Lung (tissue), 12 donors: ENCODE measurements around the gene KRTAP3-1. TPM values are rescaled to one million over a fixed set of nuclear protein-coding genes. Genes with fewer than 3 reads are reported as not detected.

ENCODE experiments used
- ATAC-seq: fragments of 200-7000 bp; cut with Tn5 transposase; one replicate; pipeline ENCODE4 v1.9.1; 2020; ENCODE audit warnings: moderate number of reproducible peaks; ENCODE audit not compliant: insufficient read depth, low FRiP score
- DNase-seq, 3 donors: peaks; one replicate each; pipeline ENCODE4 v3.0.0-alpha.2; 2013 to 2017
- H3K27ac ChIP-seq, 2 donors: one replicate each; pipeline ENCODE4 v1.5.1; 2013; ENCODE audit warnings: mild to moderate bottlenecking in 2 of 2, moderate library complexity in 2 of 2, control low read depth in 1 of 2, inconsistent platforms in 1 of 2, low read depth in 1 of 2, low read length in 1 of 2
- H3K27me3 ChIP-seq, 3 donors: one replicate each; pipeline ENCODE4 v1.5.1; 2013; ENCODE audit warnings: low read length in 2 of 3; ENCODE audit not compliant: control insufficient read depth in 3 of 3, insufficient read depth in 3 of 3
- H3K36me3 ChIP-seq, 4 donors: one replicate each; pipeline ENCODE4 v1.5.1; 2013; ENCODE audit warnings: low read length in 4 of 4, mild to moderate bottlenecking in 1 of 4, moderate library complexity in 1 of 4; ENCODE audit not compliant: control insufficient read depth in 4 of 4, insufficient read depth in 4 of 4
- H3K4me1 ChIP-seq, 5 donors: one replicate each; pipeline ENCODE4 v1.5.1; 2013; ENCODE audit warnings: low read length in 5 of 5, mild to moderate bottlenecking in 2 of 5, moderate library complexity in 1 of 5; ENCODE audit not compliant: control insufficient read depth in 5 of 5, insufficient read depth in 5 of 5
- H3K4me3 ChIP-seq: one replicate; pipeline ENCODE4 v1.5.1; 2013; ENCODE audit warnings: mild to moderate bottlenecking, control low read depth, moderate library complexity
- H3K9ac ChIP-seq, 2 donors: one replicate each; pipeline ENCODE4 v1.5.1; 2013; ENCODE audit warnings: low read length in 2 of 2, control low read depth in 1 of 2; ENCODE audit not compliant: insufficient read depth in 1 of 2
- H3K9me3 ChIP-seq, 4 donors: one replicate each; pipeline ENCODE4 v1.5.1; 2013; ENCODE audit warnings: low read length in 3 of 4, mild to moderate bottlenecking in 1 of 4, moderate library complexity in 1 of 4; ENCODE audit not compliant: control insufficient read depth in 4 of 4, insufficient read depth in 3 of 4
- WGBS, 2 donors: extraction: QIAGEN DNeasy Blood & Tissue Kit; methylation state at CpG; one replicate each; pipeline ENCODE4 v1.1.7; 2013; 5-methylcytosine and 5-hydroxymethylcytosine counted together
- polyA plus RNA-seq, 2 donors: library from polyadenylated mRNA; stranded (reverse); fragments of 200-250 nt; gene quantifications; one replicate each; pipeline ENCODE4 v1.2.1, GENCODE V29; 2013
- total RNA-seq, 2 donors: library from RNA; depleted of rRNA in 1 of 2; stranded (reverse); fragments of >200 nt in 1 of 2; gene quantifications; one replicate each; pipeline ENCODE4 v1.2.1, GENCODE V29; 2014 to 2021
- TF ChIP-seq, protein P1 (sequence below): IDR thresholded peaks from 2 replicates; pipeline ENCODE4 v1.5.1; 2012; ENCODE audit warnings: mild to moderate bottlenecking; ENCODE audit errors: control extremely low read depth, extremely low read depth
- donor health status: control.
- donor health status: control.
- donor health status: Bipolar disorder and iron deficiency.
- donor health status: healthy.
- donor health status: DM: yes; HTN: yes; CAD: no.

The KRTAP3-1 gene
- total and polyA plus RNA-seq, 4 donors = not detected

DNA sequence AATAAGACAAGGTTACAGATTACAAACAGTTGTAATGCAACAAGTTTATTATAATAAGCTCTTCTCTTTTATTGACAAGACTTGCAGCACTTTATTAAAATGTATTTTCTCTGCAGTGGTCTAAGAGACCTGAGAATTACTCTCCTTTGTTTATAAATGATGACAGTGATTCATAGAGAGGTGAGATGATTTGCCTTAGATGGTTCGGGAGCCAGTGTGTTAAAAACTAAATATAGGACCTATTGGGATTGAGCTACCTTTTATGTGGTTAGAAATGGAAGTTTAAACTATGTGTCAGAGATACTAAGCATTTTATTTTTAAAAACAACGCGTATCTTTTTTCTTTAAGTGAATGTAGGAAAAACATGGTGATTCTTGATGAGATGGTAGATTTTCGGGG lies 12.1 kb downstream of the KRTAP3-1 start:
- Histone ChIP-seq H3K9ac (no peak overlapping the region), H3K27me3 (peaks cover 0 to 2% (median 2%) of the 10 kb centered on the region in 3 donors), H3K36me3 (no peaks in the 10 kb centered on the region), H3K4me3 (no peak overlapping the region), H3K27ac (no peak overlapping the region), H3K4me1 (no peaks in the 10 kb centered on the region), H3K9me3 (no peaks in the 10 kb centered on the region)
- TF ChIP-seq, protein P1, sequence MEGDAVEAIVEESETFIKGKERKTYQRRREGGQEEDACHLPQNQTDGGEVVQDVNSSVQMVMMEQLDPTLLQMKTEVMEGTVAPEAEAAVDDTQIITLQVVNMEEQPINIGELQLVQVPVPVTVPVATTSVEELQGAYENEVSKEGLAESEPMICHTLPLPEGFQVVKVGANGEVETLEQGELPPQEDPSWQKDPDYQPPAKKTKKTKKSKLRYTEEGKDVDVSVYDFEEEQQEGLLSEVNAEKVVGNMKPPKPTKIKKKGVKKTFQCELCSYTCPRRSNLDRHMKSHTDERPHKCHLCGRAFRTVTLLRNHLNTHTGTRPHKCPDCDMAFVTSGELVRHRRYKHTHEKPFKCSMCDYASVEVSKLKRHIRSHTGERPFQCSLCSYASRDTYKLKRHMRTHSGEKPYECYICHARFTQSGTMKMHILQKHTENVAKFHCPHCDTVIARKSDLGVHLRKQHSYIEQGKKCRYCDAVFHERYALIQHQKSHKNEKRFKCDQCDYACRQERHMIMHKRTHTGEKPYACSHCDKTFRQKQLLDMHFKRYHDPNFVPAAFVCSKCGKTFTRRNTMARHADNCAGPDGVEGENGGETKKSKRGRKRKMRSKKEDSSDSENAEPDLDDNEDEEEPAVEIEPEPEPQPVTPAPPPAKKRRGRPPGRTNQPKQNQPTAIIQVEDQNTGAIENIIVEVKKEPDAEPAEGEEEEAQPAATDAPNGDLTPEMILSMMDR = no peak
- WGBS, 2 donors = 82 to 92% methylated on average over 4 of the region's 4 CpGs
- ATAC-seq = no peak
- DNase-seq = no peak

DNA sequence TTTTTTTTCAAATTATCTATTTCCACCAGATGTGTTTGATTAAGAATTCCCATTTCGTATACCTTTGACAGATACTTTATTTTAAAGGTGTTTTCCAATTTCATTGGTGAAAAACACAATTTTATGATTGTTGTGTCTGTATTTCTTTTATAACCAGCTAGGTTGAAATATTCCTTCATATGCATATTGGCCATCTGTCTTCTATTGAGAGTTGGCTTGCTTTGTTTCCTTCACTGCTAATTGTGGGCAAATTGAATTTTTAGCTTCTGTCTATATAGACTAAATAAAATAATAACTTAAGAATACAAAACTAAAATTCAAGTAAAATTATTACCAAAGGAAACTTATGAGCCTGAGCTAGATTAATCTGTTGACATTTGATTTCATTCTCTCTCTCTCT lies 13.8 kb downstream of the KRTAP3-1 start:
- no peaks in the 10 kb centered on the region for H3K36me3 ChIP-seq
- H3K27me3 ChIP-seq = peaks cover 0 to 2% (median 2%) of the 10 kb centered on the region in 3 donors
- H3K9ac ChIP-seq = no peak overlapping the region
- no peak for ATAC-seq
- peaks cover 0 to 4% (median 0%) of the 10 kb centered on the region in 4 donors for H3K9me3 ChIP-seq
- 59 to 65% methylated on average over 1 of the region's 1 CpG for WGBS, 2 donors
- no peak overlapping the region for H3K4me3 ChIP-seq
- no peak overlapping the region for H3K27ac ChIP-seq
- DNase-seq = no peak
- TF ChIP-seq, protein P1 = no peak
- H3K4me1 ChIP-seq = no peaks in the 10 kb centered on the region

DNA sequence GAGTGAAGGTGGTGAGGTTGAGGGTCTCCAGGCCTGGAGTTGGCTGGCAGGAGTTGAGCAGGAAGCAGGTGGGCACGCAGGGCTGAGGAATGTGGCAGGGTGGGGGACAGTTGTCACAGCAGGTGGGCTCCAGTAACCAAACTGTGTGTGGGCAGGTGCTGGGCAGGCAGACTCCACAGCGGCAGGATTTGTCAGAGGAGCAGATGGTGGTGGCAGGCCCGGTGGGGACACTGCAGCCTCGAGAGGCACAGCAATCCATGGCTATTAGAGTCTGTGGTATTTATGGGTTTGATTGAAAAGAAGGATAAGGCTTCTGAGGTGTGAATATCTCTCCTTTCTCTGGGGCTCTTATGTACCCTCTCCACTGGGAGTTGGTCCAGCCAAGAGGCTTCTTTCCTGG lies 15.1 kb downstream of the KRTAP3-1 start, which contains the start of gene KRTAP3-3:
KRTAP3-3 (minus strand) TSS at position 326 of the 400 bp plus-strand sequence; CDS start at position 259, 67 bp downstream.
- ATAC-seq = no peak
- no peaks in the 10 kb centered on the region for H3K36me3 ChIP-seq
- 58 to 59% methylated on average over 4 of the region's 4 CpGs for WGBS, 2 donors
- DNase-seq = no peak
- no peak within 1 kb of the TSS for H3K27ac ChIP-seq
- no peak within 1 kb of the TSS for H3K4me3 ChIP-seq
- H3K9ac ChIP-seq = no peak within 1 kb of the TSS
- H3K27me3 ChIP-seq = peaks cover 0 to 2% (median 2%) of the 10 kb centered on the region in 3 donors
- peaks cover 0 to 4% (median 0%) of the 10 kb centered on the region in 4 donors for H3K9me3 ChIP-seq
- H3K4me1 ChIP-seq = no peaks in the 10 kb centered on the region
- TF ChIP-seq, protein P1 = no peak

GRCh38 chr17:40993084-40993483 lies 15.8 kb downstream of the KRTAP3-1 start:
- DNase-seq (no peak), ATAC-seq (no peak)
- peaks cover 0 to 4% (median 0%) of the 10 kb centered on the region in 4 donors for H3K9me3 ChIP-seq
- H3K4me3 ChIP-seq = no peak overlapping the region
- H3K27me3 ChIP-seq = peaks cover 0 to 2% (median 2%) of the 10 kb centered on the region in 3 donors
- H3K36me3 ChIP-seq = no peaks in the 10 kb centered on the region
- no peaks in the 10 kb centered on the region for H3K4me1 ChIP-seq
- H3K27ac ChIP-seq = no peak overlapping the region
- TF ChIP-seq, protein P1 = no peak
- WGBS, 2 donors = 94 to 97% methylated on average over 2 of the region's 2 CpGs
- no peak overlapping the region for H3K9ac ChIP-seq
